ENCODE data around the gene USP12.

The USP12 gene

DNA sequence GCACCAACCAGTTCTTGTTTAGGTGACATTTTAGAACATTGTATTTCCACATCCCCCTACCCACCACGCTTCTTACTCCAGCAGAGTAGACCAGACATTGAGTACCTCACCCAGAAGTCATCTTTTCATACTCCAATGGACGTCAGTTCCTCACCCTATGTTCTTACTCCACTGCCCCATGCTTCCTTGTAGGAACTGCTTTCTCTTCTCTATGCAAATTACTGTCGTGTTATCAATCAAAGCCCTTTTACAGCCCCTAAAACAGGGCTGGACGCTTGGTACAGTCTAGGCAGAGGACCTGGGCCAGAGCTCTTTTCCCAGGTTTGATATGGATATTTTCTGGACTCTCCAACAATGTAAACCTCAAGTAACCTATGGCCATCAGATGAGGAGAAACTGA lies 58.2 kb downstream of the USP12 start:
- TF ChIP-seq, protein P1, sequence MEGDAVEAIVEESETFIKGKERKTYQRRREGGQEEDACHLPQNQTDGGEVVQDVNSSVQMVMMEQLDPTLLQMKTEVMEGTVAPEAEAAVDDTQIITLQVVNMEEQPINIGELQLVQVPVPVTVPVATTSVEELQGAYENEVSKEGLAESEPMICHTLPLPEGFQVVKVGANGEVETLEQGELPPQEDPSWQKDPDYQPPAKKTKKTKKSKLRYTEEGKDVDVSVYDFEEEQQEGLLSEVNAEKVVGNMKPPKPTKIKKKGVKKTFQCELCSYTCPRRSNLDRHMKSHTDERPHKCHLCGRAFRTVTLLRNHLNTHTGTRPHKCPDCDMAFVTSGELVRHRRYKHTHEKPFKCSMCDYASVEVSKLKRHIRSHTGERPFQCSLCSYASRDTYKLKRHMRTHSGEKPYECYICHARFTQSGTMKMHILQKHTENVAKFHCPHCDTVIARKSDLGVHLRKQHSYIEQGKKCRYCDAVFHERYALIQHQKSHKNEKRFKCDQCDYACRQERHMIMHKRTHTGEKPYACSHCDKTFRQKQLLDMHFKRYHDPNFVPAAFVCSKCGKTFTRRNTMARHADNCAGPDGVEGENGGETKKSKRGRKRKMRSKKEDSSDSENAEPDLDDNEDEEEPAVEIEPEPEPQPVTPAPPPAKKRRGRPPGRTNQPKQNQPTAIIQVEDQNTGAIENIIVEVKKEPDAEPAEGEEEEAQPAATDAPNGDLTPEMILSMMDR (IDR thresholded peaks at IDR 0.05; ENCODE audit: low read length), result no peak
- no peak for TF ChIP-seq EZH2 (IDR thresholded peaks at IDR 0.05; ENCODE audit: borderline replicate concordance, low read length)
- H3F3A ChIP-seq (ENCODE audit: insufficient read depth, low read length), result no peaks in the 10 kb centered on the region
- H3K4me2 ChIP-seq (ENCODE audit: low read length), result no peak overlapping the region
- H4K20me1 ChIP-seq (ENCODE audit: insufficient read depth, low read length), result no peaks in the 10 kb centered on the region
- no peaks in the 10 kb centered on the region for H3K9me3 ChIP-seq (ENCODE audit: low read length)
- no peaks in the 10 kb centered on the region for H3K79me2 ChIP-seq (ENCODE audit: insufficient read depth, low read length)
- no peak overlapping the region for H3K9ac ChIP-seq (ENCODE audit: low read length)
- no peaks in the 10 kb centered on the region for H3K27me3 ChIP-seq (ENCODE audit: insufficient read depth, low read length)
- H3K9me2 ChIP-seq (ENCODE audit: low read depth, low read length), result no peaks in the 10 kb centered on the region
- no peaks in the 10 kb centered on the region for H3K4me1 ChIP-seq (ENCODE audit: insufficient read depth, low read length, severe bottlenecking)
- no peak overlapping the region for H3K27ac ChIP-seq (ENCODE audit: low read depth, low read length, poor library complexity, severe bottlenecking)
- H3K36me3 ChIP-seq (ENCODE audit: insufficient read depth, low read length), result no peaks in the 10 kb centered on the region
- H3K4me3 ChIP-seq (ENCODE audit: low read depth, low read length, poor library complexity, severe bottlenecking), result no peak overlapping the region
- no peak overlapping the region for H2AFZ ChIP-seq (ENCODE audit: low read length)

DNA sequence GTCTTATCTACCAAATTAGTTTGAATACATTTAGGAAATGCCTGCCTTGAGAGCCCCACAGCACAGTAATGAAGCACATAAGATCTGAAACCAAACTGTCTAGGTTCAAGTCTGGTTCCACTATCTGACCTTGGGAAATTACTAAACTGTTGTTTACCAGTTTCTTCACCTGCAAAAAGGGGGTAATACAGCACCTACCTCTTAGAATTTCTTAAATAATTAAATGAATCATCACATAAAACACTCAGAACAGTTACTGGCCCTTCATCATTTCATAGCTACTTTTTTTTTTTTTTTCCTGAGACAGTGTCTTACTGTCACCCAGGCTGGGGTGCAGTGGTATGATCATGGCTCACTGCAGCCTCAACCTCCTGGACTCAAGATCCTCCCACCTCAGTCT lies 59.6 kb downstream of the USP12 start:
- Histone ChIP-seq H3K4me3 (ENCODE audit: low read depth, low read length, poor library complexity, severe bottlenecking) (no peak overlapping the region), H2AFZ (ENCODE audit: low read length) (no peak overlapping the region), H3K27me3 (ENCODE audit: insufficient read depth, low read length) (no peaks in the 10 kb centered on the region), H3K9me3 (ENCODE audit: low read length) (no peaks in the 10 kb centered on the region), H4K20me1 (ENCODE audit: insufficient read depth, low read length) (no peaks in the 10 kb centered on the region), H3K36me3 (ENCODE audit: insufficient read depth, low read length) (no peaks in the 10 kb centered on the region), H3K4me2 (ENCODE audit: low read length) (no peak overlapping the region), H3K27ac (ENCODE audit: low read depth, low read length, poor library complexity, severe bottlenecking) (no peak overlapping the region), H3K9ac (ENCODE audit: low read length) (no peak overlapping the region), H3F3A (ENCODE audit: insufficient read depth, low read length) (no peaks in the 10 kb centered on the region), H3K9me2 (ENCODE audit: low read depth, low read length) (no peaks in the 10 kb centered on the region), H3K4me1 (ENCODE audit: insufficient read depth, low read length, severe bottlenecking) (no peaks in the 10 kb centered on the region), H3K79me2 (ENCODE audit: insufficient read depth, low read length) (no peaks in the 10 kb centered on the region)
- no peak for TF ChIP-seq EZH2 (IDR thresholded peaks at IDR 0.05; ENCODE audit: borderline replicate concordance, low read length)
- TF ChIP-seq, protein P1 (IDR thresholded peaks at IDR 0.05; ENCODE audit: low read length), result no peak

DNA sequence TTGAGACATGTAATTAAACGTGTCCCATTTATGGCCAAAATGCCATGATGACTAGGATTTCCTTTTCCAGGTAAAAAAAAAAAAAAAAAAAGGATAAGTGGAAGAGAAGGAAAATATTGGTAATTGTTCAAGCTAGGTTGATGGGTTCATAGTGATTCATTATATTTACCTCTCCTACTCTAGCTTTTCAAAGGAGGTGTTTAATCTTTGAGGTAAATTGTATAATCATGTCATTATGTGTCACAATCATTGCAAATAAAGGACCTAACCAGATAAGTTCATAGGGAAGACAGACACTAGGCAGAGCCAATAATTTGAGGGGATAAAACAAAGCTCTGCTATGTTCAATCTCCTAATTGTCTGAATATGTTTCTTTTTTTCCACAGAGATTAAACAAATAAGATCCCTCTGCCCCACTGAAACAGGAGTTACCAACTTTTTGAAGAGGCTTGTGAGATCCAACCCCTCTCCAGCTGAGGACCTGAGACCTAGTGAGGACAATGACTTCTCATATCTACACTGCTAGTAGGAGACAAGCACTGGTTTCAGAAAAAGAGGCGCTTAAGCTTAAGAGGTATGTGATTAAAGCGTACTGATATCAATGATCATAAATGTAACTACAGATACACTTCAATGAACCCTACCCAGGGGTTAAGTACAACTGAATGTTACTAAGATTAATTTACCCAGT lies 61.4 kb downstream of the USP12 start:
- no peaks in the 10 kb centered on the region for H3K9me2 ChIP-seq (ENCODE audit: low read depth, low read length)
- no peaks in the 10 kb centered on the region for H3K36me3 ChIP-seq (ENCODE audit: insufficient read depth, low read length)
- no peak overlapping the region for H3K9ac ChIP-seq (ENCODE audit: low read length)
- no peaks in the 10 kb centered on the region for H3K9me3 ChIP-seq (ENCODE audit: low read length)
- H3K4me1 ChIP-seq (ENCODE audit: insufficient read depth, low read length, severe bottlenecking), result no peaks in the 10 kb centered on the region
- no peak overlapping the region for H3K4me2 ChIP-seq (ENCODE audit: low read length)
- no peaks in the 10 kb centered on the region for H4K20me1 ChIP-seq (ENCODE audit: insufficient read depth, low read length)
- H3K4me3 ChIP-seq (ENCODE audit: low read depth, low read length, poor library complexity, severe bottlenecking), result no peak overlapping the region
- TF ChIP-seq, protein P1 (IDR thresholded peaks at IDR 0.05; ENCODE audit: low read length), result no peak
- TF ChIP-seq EZH2 (IDR thresholded peaks at IDR 0.05; ENCODE audit: borderline replicate concordance, low read length), result no peak
- H3F3A ChIP-seq (ENCODE audit: insufficient read depth, low read length), result no peaks in the 10 kb centered on the region
- no peaks in the 10 kb centered on the region for H3K79me2 ChIP-seq (ENCODE audit: insufficient read depth, low read length)
- no peak overlapping the region for H2AFZ ChIP-seq (ENCODE audit: low read length)
- no peak overlapping the region for H3K27ac ChIP-seq (ENCODE audit: low read depth, low read length, poor library complexity, severe bottlenecking)
- H3K27me3 ChIP-seq (ENCODE audit: insufficient read depth, low read length), result no peaks in the 10 kb centered on the region
